Putamen (tissue), 1 donor: Measurements from ENCODE around the gene GNG7.
"Not testable (repeated sequence)": the region's sequence is repeated elsewhere in the genome, so short reads cannot be mapped to it uniquely, and the experiment has no call there.

Source experiments
- DNase-seq: peaks from one replicate; pipeline ENCODE4 v3.0.0-alpha.2; 2016; ENCODE audit warnings: low spot score

Gene GNG7

GRCh38 chr19:2575734-2576481 is 126.6 kb downstream of the GNG7 start:
- no peak for DNase-seq

DNA sequence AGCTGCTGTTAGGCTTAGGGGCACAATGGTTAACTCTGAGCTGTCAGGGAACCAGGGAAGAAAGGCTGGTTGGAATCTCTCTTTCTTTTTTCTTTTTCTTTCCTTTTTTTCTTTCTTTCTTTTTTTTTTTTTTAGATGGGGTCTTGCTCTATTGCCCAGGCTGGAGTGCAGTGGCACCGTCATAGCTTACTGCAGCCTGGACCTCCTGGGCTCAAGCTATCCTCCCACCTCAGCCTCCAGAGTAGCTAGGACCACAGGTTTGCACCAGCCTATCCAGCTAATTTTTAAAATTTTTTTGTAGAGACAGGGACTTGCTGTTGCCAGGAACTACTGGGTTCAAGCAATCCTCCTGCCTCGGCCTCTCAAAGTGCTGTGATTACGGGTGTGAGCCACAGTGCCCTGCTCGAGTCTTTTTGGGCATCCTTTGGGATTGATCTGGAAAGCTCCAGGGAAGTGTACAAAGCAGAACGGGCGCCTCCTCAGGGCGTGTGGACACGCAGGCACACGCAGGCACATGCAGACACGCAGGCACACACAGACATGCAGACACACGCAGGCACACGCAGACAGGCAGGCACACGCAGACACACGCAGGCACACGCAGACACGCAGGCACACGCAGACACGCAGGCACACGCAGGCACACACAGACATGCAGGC is 127.4 kb downstream of the GNG7 start:
- no peak for DNase-seq

DNA sequence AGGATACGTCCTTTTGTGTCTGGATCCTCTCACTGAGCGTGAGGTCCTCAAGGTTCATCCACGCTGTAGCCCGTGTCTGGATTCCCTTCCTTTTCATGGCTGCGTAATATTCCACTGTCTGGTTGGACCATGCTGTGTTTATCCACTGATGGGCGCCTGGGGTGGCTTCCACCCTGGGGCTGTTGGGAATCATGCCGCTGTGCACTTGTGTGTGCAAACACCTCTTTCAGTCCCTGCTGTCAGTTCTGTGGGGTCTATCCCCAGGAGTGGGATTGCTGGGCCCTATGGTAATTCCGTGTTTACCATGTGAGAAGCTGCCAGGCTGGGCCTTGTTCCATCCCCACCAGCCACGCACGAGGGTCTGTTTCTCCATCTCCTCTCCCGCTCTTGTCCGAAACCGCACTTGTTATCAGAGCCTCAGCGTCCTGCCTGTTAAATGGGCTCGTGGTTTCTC is 128.0 kb downstream of the GNG7 start:
- no peak for DNase-seq

DNA sequence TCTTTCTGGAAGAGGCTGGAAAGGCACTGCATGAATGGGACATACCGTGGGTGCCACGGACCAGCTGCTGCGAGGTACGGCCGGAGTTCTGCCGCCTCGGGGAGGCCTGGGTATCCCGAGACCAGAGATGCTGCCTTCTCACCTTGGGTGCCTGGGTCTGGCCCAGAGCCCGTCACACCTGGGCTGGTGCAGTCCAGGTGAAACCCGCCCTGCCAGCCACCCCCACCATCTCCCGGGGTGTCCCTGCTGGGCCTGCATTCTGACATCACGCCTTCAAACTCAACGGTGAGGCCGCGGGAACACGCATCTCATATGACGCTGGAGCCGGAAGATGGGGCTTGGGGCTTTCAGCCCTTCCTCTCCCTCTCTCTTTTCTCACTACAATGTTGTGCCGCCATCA is 128.6 kb downstream of the GNG7 start:
- no peak for DNase-seq

GRCh38 chr19:2572152-2572551 is 130.3 kb downstream of the GNG7 start:
- DNase-seq: not testable (repeated sequence)

DNA sequence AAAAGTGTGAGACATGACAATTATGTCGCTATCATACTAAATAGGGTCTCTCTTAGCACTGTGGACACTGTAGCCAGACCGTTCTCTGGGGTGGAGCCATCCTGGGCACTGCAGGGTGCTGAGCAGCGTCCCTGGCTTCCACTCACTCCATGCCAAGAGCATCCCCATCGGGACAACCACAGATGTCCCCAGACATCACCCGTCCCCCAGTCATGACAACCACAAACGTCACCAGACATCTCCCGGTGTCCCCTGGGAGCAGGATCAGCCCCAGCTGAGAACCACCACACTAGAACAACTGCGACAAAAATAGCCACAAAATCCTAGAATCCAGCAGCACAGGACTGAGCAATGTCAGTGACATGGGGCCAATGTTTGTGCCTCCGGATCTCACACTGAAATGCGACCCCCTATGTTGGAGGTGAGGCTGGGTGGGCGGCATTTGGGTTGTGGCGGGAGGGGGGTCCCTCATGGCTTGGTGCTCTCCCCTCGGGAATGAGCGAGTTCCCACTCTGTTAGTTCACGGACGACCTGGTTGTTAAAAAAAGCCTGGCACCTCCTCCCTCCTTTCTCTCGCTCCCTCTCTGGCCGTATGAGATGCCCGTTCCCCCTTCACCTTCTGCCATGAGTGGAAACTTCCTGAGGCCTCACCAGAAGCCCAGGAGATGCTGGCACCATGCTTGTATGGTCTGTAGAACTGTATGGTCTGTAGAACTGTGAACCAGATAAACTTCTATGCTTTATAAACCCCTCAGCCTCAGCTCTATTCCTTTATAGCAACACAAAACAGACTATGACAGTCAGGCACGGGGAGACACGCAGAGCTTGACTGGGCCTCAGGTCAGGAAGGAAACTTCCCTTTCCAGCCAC is 132.7 kb downstream of the GNG7 start:
- no peak for DNase-seq

GRCh38 chr19:2567996-2568395 is 134.5 kb downstream of the GNG7 start:
- no peak for DNase-seq

DNA sequence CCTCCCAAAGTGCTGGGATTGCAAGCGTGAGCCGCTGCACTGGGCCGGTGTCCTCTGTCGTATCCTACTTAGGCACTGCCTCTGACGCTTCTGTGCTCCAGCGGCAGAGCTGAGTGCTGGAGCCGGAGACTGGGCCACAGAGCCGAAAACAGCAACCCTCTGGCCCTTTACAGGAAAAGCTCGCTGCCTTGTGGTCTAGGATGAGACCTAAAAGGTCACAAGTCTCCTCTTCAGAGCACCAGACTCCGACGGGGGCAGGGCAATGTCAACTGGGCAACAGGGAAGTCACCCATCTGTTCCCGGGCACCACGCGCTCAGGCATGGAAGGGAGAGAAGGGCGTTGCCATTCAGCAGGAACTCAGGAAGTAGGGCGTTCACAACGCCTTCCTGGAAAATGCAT is 134.9 kb downstream of the GNG7 start:
- DNase-seq: no peak

DNA sequence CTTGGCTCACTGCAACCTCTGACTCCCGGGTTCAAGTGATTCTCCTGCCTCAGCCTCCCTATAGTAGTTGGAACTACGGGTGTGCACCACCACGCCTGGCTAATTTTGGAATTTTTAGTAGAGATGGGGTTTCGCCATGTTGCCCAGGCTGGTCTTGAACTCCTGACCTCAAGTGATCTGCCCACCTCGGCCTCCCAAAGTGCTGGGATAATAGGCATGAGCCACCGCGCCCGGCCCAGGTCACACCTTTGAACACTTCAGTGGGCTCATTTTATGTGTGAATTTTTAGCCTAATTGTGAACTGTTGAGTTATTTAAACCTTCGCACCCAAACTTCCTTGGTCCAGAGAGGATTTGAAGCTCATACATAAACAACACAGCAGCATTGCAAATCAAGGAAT is 138.9 kb downstream of the GNG7 start:
- DNase-seq: not testable (repeated sequence)

GRCh38 chr19:2561895-2562294 is 140.6 kb downstream of the GNG7 start:
- DNase-seq: no peak

- DNase-seq: no peak
Measured at GRCh38 chr19:2561221-2561620, 141.3 kb downstream of the GNG7 start.

GRCh38 chr19:2560369-2560768 is 142.1 kb downstream of the GNG7 start:
- DNase-seq: no peak

DNA sequence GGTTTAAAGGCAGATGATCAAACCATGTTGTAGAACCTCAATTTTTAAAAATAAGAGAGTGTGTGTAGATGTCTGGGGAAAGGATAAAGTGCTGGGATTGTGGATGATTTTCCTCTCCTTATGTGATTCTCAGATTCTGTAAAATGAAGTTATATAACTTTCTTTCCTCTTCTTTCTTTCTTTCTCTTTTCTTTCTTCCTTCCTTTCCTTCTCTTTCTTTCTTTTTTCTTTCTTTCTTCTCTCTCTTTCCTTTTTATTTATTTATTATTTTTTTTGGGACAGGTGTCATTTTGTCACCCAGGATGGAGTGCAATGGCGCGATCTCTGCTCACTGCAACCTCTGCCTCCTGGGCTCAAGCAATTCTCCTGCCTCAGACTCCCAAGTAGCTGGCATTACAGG is 144.0 kb downstream of the GNG7 start:
- DNase-seq: no peak

DNA sequence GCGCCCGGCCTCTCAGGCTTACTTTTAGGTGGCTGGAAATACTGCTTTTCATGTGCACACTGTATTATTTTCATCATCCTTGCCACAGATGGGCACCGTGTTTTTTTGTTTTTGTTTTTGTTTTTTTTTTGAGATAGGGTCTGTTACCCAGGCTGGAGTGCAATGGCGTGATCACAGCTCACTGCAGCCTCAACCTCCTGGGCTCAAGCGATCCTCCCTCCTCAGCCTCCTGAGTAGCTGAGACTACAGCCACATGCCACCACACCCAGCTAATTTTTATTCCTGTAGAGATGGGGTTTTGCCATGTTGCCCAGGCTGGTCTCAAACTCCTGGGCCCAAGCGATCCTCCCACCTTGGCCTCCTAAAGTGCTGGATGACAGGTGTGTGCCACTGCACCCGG is 144.4 kb downstream of the GNG7 start:
- DNase-seq: not testable (repeated sequence)

GRCh38 chr19:2557093-2557440 is 145.4 kb downstream of the GNG7 start:
- DNase-seq: no peak

DNA sequence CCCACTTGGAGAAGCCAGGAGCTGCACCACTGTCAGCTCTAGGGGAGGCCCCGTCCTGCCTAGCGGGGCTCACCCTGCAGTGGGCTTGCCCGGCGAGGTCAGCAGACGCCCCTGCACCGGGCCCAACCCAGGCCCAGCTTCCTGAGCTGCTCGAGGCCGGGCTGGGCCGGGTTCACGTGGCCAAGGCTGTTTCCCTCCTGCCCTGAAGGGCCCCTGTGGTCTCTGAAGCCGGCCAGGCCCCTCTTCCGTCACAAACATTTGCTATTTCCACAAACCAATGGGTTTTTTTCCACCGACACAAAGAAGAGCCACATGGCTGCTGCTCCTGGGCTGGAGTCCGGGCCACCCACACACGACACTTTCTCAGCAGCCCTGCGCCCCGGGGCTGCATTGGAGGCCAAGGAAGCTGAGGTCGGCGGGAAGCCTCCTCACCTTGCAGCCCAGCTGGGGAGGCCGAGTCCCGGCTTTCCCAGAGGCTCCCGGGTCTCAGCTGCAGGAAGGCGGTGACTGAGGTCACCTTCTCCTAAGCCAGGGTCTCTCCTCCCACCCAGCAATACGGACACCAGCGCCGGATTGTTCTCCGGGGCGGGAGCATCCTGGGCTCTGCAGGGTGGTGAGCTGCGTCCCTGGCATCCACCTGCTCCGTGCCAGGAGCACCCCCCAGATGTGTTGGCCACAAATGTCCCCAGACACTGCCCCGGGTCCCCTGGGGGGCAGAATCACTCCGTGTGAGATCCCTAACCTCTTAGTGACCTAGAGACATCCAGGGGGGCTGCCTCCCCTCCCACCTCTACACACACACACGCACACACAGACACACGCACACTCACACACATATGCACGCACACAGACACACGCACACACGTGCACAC is 146.0 kb downstream of the GNG7 start:
- DNase-seq: no peak

DNA sequence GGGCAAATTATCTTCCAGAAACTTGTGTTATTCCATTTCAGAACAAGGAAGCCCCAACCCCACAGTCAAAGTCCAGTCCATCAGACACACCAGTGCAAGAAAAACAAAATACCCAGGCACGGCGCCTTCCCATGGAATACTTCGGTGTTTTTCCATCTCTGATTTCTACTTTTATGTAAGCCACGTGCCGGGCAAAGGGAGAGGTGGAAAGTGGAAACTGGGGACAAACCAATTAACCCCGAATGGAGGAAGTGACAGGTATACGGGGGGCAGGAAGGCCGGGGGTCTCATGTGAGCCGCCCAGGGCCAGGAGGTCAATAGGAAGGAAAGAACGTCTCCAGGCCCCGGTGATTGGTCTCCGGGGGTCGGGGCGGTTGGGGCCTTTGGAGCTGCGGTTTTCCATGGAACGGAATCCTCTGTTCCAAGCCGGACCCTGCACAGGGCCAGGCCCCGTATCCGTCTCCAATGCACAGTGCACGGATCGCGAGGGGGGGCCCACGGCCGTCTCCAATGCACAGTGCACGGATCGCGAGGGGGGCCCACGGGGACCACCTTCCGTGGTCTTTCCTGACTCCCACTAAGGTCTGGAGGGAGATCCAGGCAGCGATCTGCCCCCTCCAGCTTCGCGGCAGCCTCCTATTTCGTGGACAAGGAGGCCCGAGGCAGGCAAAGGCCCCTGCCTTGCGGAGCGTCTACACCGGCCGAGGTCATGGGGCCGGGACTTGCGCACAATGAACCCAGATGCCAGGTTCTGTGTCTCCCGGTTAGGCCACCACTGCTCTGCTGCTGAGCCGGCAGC is 146.9 kb downstream of the GNG7 start:
- DNase-seq: no peak

DNA sequence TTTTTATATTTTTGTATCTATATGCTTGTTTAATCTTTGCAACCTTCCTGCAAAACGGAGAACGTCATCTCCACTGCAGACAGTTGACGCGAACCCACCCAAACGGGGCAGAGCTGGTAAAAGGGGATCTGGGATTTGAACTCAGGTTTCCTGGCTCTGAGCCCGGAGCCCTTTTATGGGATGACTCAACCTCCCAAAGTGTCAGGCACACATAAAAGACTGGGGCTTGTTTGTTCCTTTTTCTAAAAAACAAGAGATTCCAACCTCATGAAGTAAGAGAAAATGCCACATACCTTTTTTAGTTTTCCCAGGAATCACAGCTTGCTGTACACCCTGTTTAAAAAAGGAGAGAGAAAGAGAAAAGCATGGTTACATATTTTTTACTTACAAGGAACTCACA is 147.6 kb downstream of the GNG7 start:
- DNase-seq: no peak

GRCh38 chr19:2553510-2553909 is 149.0 kb downstream of the GNG7 start:
- no peak for DNase-seq

DNA sequence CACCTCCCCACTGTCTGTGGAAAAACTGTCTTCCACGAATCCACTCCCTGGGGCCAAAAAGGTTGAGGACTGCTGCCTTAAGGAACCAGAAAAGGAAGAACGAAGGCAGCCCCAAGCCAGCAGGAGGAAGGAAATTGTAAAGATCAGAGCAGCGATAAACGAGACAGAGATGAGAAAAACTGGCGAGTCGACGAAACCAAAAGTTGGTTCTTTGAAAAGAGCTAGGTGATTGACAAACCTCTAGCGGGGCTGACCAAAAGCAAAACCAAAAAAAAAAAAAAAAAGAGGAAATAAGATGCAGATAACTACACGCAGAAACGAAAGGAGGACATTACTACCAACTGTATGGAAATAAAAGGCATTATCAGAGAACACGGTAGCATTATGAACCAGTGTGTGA is 149.6 kb downstream of the GNG7 start:
- no peak for DNase-seq

DNA sequence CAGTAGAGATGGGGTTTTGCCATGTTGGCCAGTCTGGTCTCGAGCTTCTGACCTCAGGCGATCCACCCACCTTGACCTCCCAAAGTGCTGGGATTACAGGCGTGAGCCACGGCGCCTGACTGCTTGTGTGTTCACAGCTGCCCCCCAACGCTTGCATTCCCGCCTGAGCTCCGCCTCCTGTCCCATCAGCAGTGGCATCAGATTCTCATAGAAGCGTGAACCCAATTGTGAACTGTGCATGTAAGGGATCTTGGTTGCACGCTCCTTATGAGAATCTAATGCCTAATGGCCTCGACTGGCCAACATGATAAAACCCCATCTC is 150.7 kb downstream of the GNG7 start:
- DNase-seq: no peak
